ENCODE results near the gene SUSD1.

The SUSD1 gene

DNA sequence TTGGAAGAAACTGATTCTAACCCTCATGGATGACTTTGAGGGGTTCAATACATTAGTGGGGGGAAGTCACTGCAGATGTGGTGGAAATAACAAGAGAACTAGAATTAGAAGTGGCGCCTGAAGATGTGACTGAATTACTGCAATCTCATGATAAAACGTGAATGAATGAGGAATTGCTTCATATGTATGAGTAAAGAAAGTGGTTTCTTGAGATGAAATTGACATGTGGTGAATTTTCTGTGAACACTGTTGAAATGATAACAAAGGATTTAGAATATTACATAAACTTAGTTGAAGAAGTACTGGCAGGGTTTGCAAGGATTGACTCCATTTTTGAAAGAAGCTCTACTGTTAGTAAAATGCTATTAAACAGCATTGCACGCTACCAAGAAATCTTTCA is 165.4 kb downstream of the SUSD1 start:
- H3K4me3 ChIP-seq (ENCODE audit: low read depth, low read length) = no peak overlapping the region
- peak; percentile 21 for DNase-seq (ENCODE audit: low read depth)

GRCh38 chr9:112007575-112008240 is 167.4 kb downstream of the SUSD1 start:
- no peak for DNase-seq (ENCODE audit: low read depth)

More for the DNA sequence above, 165.4 kb downstream of the SUSD1 start:
- TF ChIP-seq POLR2A (IDR thresholded peaks at IDR 0.05; ENCODE audit: extremely low read depth, insufficient read length) (no peak), MYC (IDR thresholded peaks at IDR 0.05; ENCODE audit: low read depth, low read length) (no peak), CTCF (IDR thresholded peaks at IDR 0.05; ENCODE audit: low read depth, low read length) (no peak)
- TF ChIP-seq, protein P1, sequence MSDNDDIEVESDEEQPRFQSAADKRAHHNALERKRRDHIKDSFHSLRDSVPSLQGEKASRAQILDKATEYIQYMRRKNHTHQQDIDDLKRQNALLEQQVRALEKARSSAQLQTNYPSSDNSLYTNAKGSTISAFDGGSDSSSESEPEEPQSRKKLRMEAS (IDR thresholded peaks at IDR 0.05; ENCODE audit: low read depth, low read length) = no peak

DNA sequence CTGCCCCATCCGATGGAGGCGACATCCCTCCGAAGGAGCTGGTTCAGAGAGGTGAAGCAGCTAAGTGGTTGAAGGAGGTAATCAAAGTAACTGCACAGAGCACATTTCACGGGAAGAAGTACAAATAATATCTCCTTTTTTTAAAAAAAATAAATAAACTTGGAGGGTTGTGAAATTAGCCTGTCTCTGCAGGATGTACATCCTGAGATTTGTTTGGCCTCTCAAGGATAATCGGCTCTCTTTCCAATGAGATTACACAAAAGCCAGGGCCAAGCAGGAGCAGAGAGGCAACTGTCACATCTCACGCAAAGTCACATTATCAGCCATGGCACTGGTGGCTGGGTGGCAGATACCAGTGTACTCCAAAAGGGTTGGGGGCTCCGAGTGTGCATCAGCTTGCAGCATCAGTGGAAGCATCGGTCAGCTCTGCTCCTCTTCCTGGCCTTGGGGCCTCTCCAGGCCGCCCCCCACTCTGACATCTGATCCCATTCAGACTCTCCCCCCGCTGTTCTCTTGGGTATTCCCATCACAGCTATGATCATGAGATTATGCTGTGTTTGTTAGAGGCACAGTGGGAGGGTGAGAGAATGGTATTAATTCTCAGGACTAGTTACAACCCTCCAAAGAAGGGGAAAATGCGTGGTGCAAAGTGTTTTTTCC is 168.6 kb downstream of the SUSD1 start:
- DNase-seq (ENCODE audit: low read depth) = no peak
- no peak for TF ChIP-seq MYC (IDR thresholded peaks at IDR 0.05; ENCODE audit: low read depth, low read length)
- TF ChIP-seq, protein P1 (IDR thresholded peaks at IDR 0.05; ENCODE audit: low read depth, low read length) = no peak
- no peak for TF ChIP-seq POLR2A (IDR thresholded peaks at IDR 0.05; ENCODE audit: extremely low read depth, insufficient read length)
- no peak for TF ChIP-seq CTCF (IDR thresholded peaks at IDR 0.05; ENCODE audit: low read depth, low read length)
- H3K4me3 ChIP-seq (ENCODE audit: low read depth, low read length) = no peak overlapping the region

More at GRCh38 chr9:112007575-112008240, 167.4 kb downstream of the SUSD1 start:
- no peak overlapping the region for H3K4me3 ChIP-seq (ENCODE audit: low read depth, low read length)
- TF ChIP-seq MYC (IDR thresholded peaks at IDR 0.05; ENCODE audit: low read depth, low read length) (no peak), CTCF (IDR thresholded peaks at IDR 0.05; ENCODE audit: low read depth, low read length) (no peak), POLR2A (IDR thresholded peaks at IDR 0.05; ENCODE audit: extremely low read depth, insufficient read length) (no peak)
- TF ChIP-seq, protein P1 (IDR thresholded peaks at IDR 0.05; ENCODE audit: low read depth, low read length) = no peak

DNA sequence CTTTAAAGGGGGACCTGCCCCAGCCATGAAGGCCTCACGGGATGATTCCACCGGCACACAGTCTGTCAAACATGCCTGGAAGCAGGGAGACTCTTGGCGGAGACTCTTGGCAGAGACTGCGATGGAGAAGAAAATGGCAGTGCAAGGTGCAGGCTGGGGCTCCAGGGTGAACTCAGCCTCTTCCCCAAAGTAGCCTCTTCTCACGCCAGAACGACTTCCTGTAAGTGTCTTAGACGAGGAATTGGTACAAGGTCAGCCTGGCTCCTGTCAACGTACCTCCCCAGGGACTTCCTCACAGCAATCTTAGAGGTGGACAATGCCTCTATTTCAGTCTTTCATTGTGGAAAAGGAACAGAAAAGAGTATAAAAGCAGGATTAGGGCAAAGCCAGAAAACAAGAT is 169.2 kb downstream of the SUSD1 start:
- TF ChIP-seq, protein P1 (IDR thresholded peaks at IDR 0.05; ENCODE audit: low read depth, low read length) = no peak
- TF ChIP-seq CTCF (IDR thresholded peaks at IDR 0.05; ENCODE audit: low read depth, low read length) (no peak), MYC (IDR thresholded peaks at IDR 0.05; ENCODE audit: low read depth, low read length) (no peak), POLR2A (IDR thresholded peaks at IDR 0.05; ENCODE audit: extremely low read depth, insufficient read length) (no peak)
- peak; percentile 27 for DNase-seq (ENCODE audit: low read depth)
- no peak overlapping the region for H3K4me3 ChIP-seq (ENCODE audit: low read depth, low read length)

DNA sequence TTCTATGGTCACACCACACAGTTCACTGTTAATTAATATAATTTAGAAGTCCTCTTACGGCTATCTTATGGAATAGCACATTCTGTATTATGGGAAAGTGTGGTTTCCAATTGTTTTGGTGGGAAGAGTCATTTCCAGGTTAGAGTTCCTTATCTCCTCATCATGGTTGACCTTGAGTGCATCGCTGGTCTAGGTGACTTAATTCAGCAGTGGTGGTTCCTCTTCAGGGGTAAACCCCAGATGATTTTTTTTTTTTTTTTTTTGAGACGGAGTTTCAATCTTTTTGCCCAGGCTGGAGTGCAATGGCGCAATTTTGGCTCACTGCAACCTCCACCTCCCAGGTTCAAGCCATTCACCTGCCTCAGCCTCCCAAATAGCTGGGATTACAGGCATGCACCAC is 171.6 kb downstream of the SUSD1 start:
- no peak overlapping the region for H3K4me3 ChIP-seq (ENCODE audit: low read depth, low read length)
- DNase-seq (ENCODE audit: low read depth) = no peak
- TF ChIP-seq, protein P1 (IDR thresholded peaks at IDR 0.05; ENCODE audit: low read depth, low read length) = no peak
- TF ChIP-seq CTCF (IDR thresholded peaks at IDR 0.05; ENCODE audit: low read depth, low read length) = no peak
- no peak for TF ChIP-seq POLR2A (IDR thresholded peaks at IDR 0.05; ENCODE audit: extremely low read depth, insufficient read length)
- no peak for TF ChIP-seq MYC (IDR thresholded peaks at IDR 0.05; ENCODE audit: low read depth, low read length)
